ENCODE measurements around the gene NUAK1. TPM values are rescaled to one million over a fixed set of nuclear protein-coding genes. Genes with fewer than 3 reads are reported as not detected.

The NUAK1 gene
- total and polyA plus RNA-seq, 2 donors from 2014 or later: 2.9 to 28.8 TPM

- no peak for TF ChIP-seq CTCF (IDR thresholded peaks at IDR 0.05; ENCODE audit: borderline replicate concordance, extremely low read depth, insufficient read depth)
- H3K27me3 ChIP-seq (ENCODE audit: control insufficient read depth, insufficient read depth, low read length): no peaks in the 10 kb centered on the region
- no peak for FAIRE-seq
- H3K27ac ChIP-seq (ENCODE audit: low read depth in 2 of 2, low read length in 2 of 2): peak overlapping the region; percentile 12 to 68
- H3K9me3 ChIP-seq (ENCODE audit: control insufficient read depth in 2 of 3, insufficient read depth in 1 of 3, low read length in 3 of 3): no peaks in the 10 kb centered on the region
- DNase-seq: peak in 1 of 5 donors; percentile 20
- no peak overlapping the region for H3K9ac ChIP-seq (ENCODE audit: low read length in 3 of 3)
- intact Hi-C loops (cut with DNase I): no loop called here
- H3K36me3 ChIP-seq (ENCODE audit: control insufficient read depth in 2 of 3, insufficient read depth in 3 of 3, low read length in 3 of 3): no peaks in the 10 kb centered on the region
- peaks cover 0 to 16% (median 12%) of the 10 kb centered on the region in 3 donors for H3K4me1 ChIP-seq (ENCODE audit: control insufficient read depth in 2 of 3, insufficient read depth in 2 of 3, low read depth in 1 of 3, low read length in 3 of 3)
- H3K4me3 ChIP-seq (ENCODE audit: low read length in 3 of 3): no peak overlapping the region
Measured at GRCh38 chr12:106126441-106127337, 12.1 kb downstream of the NUAK1 start.

- DNase-seq: peak in 1 of 5 donors; percentile 27
- no peak overlapping the region for H3K4me3 ChIP-seq (ENCODE audit: low read length in 3 of 3)
- H3K9me3 ChIP-seq (ENCODE audit: control insufficient read depth in 2 of 3, insufficient read depth in 1 of 3, low read length in 3 of 3): no peaks in the 10 kb centered on the region
- no peaks in the 10 kb centered on the region for H3K27me3 ChIP-seq (ENCODE audit: control insufficient read depth, insufficient read depth, low read length)
- peak overlapping the region; percentile 35 to 68 for H3K27ac ChIP-seq (ENCODE audit: low read depth in 2 of 2, low read length in 2 of 2)
- no peak for TF ChIP-seq CTCF (IDR thresholded peaks at IDR 0.05; ENCODE audit: borderline replicate concordance, extremely low read depth, insufficient read depth)
- intact Hi-C loops (cut with DNase I): no loop called here
- FAIRE-seq: no peak
- H3K36me3 ChIP-seq (ENCODE audit: control insufficient read depth in 2 of 3, insufficient read depth in 3 of 3, low read length in 3 of 3): no peaks in the 10 kb centered on the region
- H3K4me1 ChIP-seq (ENCODE audit: control insufficient read depth in 2 of 3, insufficient read depth in 2 of 3, low read depth in 1 of 3, low read length in 3 of 3): peaks cover 0 to 23% (median 15%) of the 10 kb centered on the region in 3 donors
- no peak overlapping the region for H3K9ac ChIP-seq (ENCODE audit: low read length in 3 of 3)
Measured at GRCh38 chr12:106125351-106126095, 13.2 kb downstream of the NUAK1 start.

- Histone ChIP-seq H3K9ac (ENCODE audit: low read length in 3 of 3) (no peak overlapping the region), H3K27me3 (ENCODE audit: control insufficient read depth, insufficient read depth, low read length) (no peaks in the 10 kb centered on the region), H3K36me3 (ENCODE audit: control insufficient read depth in 2 of 3, insufficient read depth in 3 of 3, low read length in 3 of 3) (no peaks in the 10 kb centered on the region), H3K9me3 (ENCODE audit: control insufficient read depth in 2 of 3, insufficient read depth in 1 of 3, low read length in 3 of 3) (no peaks in the 10 kb centered on the region), H3K4me3 (ENCODE audit: low read length in 3 of 3) (no peak overlapping the region), H3K27ac (ENCODE audit: low read depth in 2 of 2, low read length in 2 of 2) (peak overlapping the region in 1 of 2 donors; percentile 3), H3K4me1 (ENCODE audit: control insufficient read depth in 2 of 3, insufficient read depth in 2 of 3, low read depth in 1 of 3, low read length in 3 of 3) (peaks cover 0 to 25% (median 15%) of the 10 kb centered on the region in 3 donors)
- intact Hi-C loops (cut with DNase I): no loop called here
- FAIRE-seq: no peak
- DNase-seq: peak in 1 of 5 donors; percentile 89
- TF ChIP-seq CTCF (IDR thresholded peaks at IDR 0.05; ENCODE audit: borderline replicate concordance, extremely low read depth, insufficient read depth): no peak
Measured at GRCh38 chr12:106123551-106124081, 15.1 kb downstream of the NUAK1 start.
